HG03457 (cell line): ENCODE results near the gene SSH2.
"Not testable (repeated sequence)": the region's sequence is repeated elsewhere in the genome, so short reads cannot be mapped to it uniquely, and the experiment has no call there.

ENCODE experiments used
- ATAC-seq: cut with Tn5 transposase; IDR thresholded peaks from one replicate; pipeline ENCODE4 v1.9.1; 2021; ENCODE audit warnings: moderate number of reproducible peaks; ENCODE audit not compliant: unreplicated experiment

SSH2 gene

DNA sequence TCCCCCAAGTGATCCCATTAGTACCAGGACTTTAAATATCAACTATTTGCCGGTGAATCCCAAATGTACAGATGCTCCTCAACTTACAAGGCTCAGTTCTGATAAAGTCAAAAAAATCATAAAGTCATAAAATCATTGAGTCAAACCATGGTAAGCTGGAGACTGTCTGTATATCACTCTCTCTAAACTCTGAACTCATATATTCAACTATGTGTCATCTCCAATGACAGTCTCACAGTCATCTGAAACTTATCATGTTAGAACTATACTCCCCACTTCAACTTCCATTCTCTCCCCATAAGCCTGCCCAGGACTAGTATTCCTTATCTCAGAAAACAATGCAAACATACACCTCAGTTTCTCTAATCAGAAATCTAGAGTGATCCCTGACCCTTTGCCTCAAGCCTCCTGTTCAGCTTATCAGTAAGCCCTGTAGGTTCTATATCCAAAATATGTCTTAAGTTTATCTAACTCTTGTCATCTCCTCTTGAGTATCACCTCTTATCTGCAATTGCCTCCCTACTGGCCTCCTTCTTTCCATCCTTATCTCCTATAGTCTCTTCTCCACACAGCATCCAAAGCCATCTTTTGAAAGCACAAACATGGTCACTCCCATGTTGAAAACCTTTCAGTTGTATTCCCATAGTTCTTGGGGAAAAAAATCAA is 55.0 kb downstream of the SSH2 start:
- ATAC-seq, result no peak

DNA sequence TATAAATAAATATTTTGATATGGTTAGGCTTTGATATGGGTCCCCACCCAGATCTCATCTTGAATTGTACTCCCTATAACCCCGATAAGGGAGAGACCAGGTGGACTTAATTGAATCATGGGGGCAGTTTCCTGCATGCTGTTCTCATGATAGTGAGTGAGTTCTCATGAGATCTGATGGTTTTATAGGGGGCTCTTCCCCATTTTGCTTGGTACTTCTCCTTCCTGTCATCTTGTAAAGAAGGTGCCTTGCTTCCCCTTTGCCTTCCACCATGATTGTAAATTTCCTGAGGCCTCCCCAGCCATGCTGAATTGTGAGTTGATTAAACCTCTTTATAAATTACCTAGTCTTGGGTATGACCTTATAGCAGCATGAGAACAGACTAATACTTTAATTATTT is 55.7 kb downstream of the SSH2 start:
- ATAC-seq, result not testable (repeated sequence)

DNA sequence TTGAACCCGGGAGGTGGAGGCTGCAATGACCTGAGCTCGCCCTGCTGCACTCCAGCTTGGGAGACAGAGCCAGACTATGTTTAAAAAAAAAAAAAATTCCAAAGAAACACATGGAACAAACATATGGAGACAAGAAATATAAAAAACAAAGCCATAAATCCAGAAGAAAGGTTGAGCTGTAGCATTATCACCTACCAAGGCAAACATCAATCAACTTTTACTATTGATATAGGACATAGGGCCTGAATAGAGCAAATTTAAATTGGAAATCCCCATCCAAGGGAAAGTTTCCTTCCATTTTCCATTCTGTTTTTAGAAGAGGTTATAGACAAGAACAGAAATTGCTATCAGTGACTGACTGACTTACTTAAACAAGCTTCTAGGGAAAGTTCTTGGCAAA is 56.6 kb downstream of the SSH2 start:
- ATAC-seq, result no peak

- no peak for ATAC-seq
Measured at GRCh38 chr17:29870836-29871465, 59.1 kb downstream of the SSH2 start.

GRCh38 chr17:29867643-29868181 is 62.3 kb downstream of the SSH2 start:
- ATAC-seq, result no peak

DNA sequence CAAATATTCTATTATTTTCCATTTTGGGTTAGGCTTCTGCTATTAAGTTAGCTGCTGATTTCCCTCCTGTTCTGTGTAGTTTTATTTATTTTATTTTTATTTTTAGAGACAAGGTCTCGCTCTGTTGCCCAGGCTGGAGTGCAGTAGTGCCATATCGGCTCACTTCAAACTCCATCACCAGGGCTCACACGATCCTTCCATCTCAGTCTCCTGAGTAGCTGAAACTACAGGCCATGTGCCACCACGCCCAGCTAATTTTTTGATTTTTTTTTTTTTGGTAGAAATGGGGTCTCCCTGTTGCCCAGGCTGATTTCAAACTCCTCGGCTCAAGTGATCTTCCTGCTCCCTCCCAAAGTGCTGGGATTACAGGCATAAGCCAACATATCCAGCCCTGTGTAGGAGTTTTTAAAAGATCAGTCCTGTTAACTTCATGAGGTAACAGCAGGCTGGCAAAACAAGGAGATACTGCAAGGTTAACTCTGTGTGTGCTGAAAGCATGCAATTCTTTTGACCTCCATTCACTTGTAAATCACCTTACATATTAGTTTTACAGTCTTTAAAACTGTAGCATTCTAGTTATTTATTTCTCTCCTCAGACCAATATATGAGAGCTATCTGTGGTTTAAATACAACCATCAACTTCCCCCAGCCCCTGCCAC is 63.2 kb downstream of the SSH2 start:
- ATAC-seq, result no peak

- no peak for ATAC-seq
Measured at GRCh38 chr17:29864615-29865014, 65.4 kb downstream of the SSH2 start.

DNA sequence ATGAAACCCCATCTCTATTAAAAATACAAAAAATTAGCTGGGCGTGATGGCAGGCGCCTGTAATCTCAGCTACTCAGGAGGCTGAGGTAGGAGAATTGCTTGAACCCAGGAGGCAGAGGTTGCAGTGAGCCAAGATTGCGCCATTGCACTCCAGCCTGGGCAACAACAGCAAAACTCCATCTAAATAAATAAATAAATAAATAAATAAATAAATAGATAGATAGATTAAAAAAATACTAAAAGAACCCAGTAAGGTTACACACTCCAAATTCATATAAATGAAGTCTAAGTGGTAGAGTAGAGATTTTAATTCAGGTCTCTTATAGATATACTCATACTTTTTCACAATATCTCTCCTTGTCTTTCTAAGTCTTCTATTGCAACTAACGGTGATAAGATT is 65.9 kb downstream of the SSH2 start:
- not testable (repeated sequence) for ATAC-seq

DNA sequence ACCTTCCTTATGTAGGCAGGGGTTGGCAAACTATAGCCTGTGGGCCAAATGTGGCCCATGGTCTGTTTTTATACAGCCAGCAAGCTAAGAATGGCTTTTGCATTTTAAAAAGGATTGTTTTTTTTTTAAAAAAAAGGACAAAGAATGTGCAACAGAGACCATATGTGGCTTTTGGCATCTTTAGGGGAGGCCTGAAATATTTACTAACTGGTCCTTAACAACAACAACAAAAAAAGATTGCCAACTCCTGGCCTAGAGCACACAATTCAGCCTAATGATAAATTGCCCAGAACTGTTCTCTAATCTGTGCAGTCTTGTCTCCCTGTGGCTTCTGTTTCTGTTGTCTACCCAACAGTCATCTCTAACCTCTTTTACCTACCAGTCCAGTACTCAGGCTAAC is 67.1 kb downstream of the SSH2 start:
- ATAC-seq, result no peak

GRCh38 chr17:29862127-29862526 is 67.9 kb downstream of the SSH2 start:
- ATAC-seq, result no peak

DNA sequence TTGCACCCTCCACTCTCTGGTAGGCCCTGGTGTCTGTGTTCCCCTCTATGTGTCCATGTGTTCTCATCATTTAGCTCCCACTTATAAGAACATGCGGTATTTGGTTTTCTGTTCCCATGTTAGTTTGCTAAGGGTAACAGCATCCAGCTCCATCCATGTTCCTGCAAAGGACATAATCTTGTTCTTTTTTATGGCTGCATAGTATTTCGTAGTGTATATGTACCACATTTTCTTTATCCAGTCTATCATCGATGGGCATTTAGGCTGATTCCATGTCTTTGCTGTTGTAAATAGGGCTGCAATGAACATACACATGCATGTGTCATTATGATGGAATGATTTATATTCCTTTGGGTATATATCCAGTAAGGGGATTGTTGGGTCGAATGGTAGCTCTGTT is 70.6 kb downstream of the SSH2 start:
- not testable (repeated sequence) for ATAC-seq

DNA sequence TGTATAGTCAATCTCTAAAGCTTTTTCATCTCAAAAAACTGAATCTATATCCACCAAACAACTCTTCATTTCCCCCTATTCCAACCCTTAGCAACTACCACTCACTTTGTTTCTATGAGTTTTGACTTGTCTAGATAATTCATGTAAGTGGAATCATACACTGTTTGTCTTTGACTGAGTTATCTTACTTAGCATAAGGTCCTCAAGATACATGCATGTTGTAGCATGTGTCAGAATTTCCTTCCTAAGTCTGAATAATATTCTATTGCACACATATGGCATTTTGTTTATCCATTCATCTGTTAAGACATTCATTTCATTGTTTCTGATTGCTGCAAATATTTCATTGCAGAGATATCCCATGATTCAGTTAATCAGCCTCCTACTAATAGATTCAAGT is 72.2 kb downstream of the SSH2 start:
- ATAC-seq, result no peak

GRCh38 chr17:29857105-29857504 is 72.9 kb downstream of the SSH2 start:
- not testable (repeated sequence) for ATAC-seq

GRCh38 chr17:29855686-29856085 is 74.3 kb downstream of the SSH2 start:
- ATAC-seq, result no peak

GRCh38 chr17:29848737-29849136 is 81.3 kb downstream of the SSH2 start:
- no peak for ATAC-seq

GRCh38 chr17:29847527-29848400 is 82.3 kb downstream of the SSH2 start:
- ATAC-seq, result no peak

DNA sequence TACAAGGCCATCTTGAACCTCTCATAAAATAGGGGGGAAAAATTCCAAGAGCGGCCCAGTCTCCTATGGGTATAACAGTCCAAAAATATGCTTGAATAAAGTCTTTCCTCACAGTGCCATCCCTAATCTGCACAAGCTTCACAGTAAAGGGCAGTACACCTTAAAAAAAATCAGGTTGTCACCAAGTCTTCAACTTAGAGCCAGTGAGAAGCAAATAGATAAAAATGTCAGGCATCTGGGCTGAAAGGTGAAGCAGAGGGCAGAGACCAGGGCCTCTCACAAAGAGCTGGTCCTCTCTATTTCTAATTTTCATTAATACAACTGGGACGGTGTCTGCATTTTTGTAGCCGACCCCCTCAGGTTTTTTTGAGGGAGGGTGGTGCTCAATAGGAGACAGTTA is 82.9 kb downstream of the SSH2 start:
- ATAC-seq, result no peak

DNA sequence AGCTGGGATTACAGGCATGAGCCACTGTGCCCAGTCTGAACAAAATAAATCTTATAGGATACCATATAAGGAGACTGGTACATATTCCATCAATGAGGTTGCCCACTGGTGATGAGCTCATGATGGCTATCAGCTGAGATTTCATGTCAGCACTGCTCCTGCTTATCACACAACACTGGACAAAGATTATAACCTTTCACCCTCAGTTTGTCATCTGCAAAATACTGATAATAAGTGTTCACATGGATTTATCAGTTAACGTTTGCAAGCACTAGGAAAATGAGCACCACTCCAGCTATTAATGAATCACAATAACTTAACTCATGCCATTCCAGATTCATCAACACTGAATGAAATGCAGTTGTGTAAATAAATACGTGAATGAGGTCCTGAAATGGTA is 83.7 kb downstream of the SSH2 start:
- no peak for ATAC-seq

DNA sequence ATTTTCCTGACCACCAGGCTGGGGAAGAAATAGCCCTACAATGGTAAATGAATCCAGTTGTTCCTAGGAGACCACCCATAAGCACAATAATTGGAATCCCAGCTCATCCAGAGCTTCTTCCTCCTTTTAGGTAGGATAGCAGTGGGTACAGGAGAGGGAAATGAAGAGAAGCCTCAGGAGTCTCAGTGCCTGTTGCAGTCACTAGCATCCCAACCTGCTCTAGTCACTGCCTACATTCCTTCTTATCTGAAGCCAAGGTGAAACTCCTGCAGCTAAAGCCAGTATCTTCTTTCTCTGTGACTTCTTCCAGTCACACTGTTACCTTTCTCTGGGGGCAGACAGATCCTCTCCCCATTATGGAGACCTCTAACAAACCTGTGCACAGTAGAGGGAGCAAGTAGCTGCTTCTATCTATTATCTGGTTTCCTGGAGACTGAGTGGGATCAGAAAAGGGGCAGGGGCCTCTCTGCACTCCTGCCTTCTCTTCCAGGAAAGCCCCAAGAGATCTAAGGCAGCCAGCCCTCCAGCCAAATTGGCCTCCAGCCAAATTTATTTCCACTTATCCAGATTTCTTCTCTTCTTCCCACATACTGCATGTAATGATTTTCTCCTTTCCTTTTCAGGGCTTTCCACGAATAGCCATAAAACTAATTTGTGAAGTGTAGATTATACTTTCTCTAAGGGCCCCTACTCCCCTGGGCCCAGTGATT is 85.5 kb downstream of the SSH2 start:
- no peak for ATAC-seq

GRCh38 chr17:29840884-29841283 is 89.1 kb downstream of the SSH2 start:
- no peak for ATAC-seq

GRCh38 chr17:29839656-29840055 is 90.4 kb downstream of the SSH2 start:
- no peak for ATAC-seq
